HCT116 (cell line): ENCODE measurements around the gene SRSF11.

Experiments used
- JUND ChIP-seq: IDR thresholded peaks from 2 replicates; pipeline ENCODE4 v1.6.1; 2012
- POLR2A ChIP-seq: IDR thresholded peaks from 2 replicates; pipeline ENCODE4 v1.7.0; 2011; ENCODE audit warnings: borderline replicate concordance; ENCODE audit not compliant: insufficient read depth, insufficient read length; ENCODE audit errors: extremely low read depth
- RAD21 ChIP-seq: IDR thresholded peaks from 2 replicates; pipeline ENCODE4 v1.6.1; 2012; ENCODE audit warnings: low read depth, mild to moderate bottlenecking
- SIN3A ChIP-seq: IDR thresholded peaks from 2 replicates; pipeline ENCODE4 v1.6.1; 2012; ENCODE audit warnings: low read depth
- SP1 ChIP-seq: IDR thresholded peaks from 2 replicates; pipeline ENCODE4 v1.6.1; 2012; ENCODE audit warnings: low read depth
- SRF ChIP-seq: IDR thresholded peaks from 2 replicates; pipeline ENCODE4 v1.6.1; 2012; ENCODE audit warnings: low read depth
- TCF7L2 ChIP-seq: IDR thresholded peaks from 2 replicates; pipeline ENCODE4 v1.7.0; 2011; ENCODE audit warnings: borderline replicate concordance, inconsistent platforms; ENCODE audit not compliant: insufficient read depth, insufficient read length; ENCODE audit errors: extremely low read depth
- YY1 ChIP-seq: IDR thresholded peaks from 2 replicates; pipeline ENCODE4 v1.6.1; 2011; ENCODE audit warnings: low read length, low read depth, moderate library complexity, mild to moderate bottlenecking; ENCODE audit not compliant: insufficient replicate concordance; ENCODE audit errors: extremely low read depth
- TF ChIP-seq, protein P1 (sequence below), 3 experiments: fragments of 200-600 bp in 1 of 3; sonication (generic) in 1 of 3; IDR thresholded peaks in 2 of 3; conservative IDR thresholded peaks in 1 of 3; 2 replicates each; pipeline ENCODE4 v1.5.1; 2012 to 2017; ENCODE audit warnings: low read depth in 2 of 3, low read length in 2 of 3, antibody characterized with exemption in 1 of 3, borderline replicate concordance in 1 of 3, control low read depth in 1 of 3, mild to moderate bottlenecking in 1 of 3, mixed read lengths in 1 of 3, mixed run types in 1 of 3, moderate library complexity in 1 of 3; ENCODE audit not compliant: insufficient read depth in 1 of 3
- TF ChIP-seq, protein P2 (sequence below): IDR thresholded peaks from 2 replicates; pipeline ENCODE4 v1.6.1; 2012

DNA sequence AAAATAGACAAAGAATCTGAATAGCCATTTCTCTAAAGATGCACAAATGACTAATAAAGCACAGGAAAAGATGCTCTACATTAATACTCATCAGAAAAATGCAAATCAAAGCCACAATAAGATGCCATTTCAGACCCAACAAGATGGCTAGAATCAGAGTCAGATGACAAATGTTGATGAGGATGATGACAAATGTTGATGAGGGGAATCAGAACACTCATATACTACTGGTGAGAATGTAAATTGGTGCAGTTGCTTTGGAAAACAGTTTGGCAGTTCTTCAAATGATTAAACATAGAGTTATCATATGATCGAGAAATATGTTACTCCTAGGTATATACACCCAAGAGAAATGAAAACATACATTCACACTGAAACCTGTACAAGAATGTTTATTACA lies 49.7 kb upstream of the SRSF11 start:
- TF ChIP-seq, protein P1, sequence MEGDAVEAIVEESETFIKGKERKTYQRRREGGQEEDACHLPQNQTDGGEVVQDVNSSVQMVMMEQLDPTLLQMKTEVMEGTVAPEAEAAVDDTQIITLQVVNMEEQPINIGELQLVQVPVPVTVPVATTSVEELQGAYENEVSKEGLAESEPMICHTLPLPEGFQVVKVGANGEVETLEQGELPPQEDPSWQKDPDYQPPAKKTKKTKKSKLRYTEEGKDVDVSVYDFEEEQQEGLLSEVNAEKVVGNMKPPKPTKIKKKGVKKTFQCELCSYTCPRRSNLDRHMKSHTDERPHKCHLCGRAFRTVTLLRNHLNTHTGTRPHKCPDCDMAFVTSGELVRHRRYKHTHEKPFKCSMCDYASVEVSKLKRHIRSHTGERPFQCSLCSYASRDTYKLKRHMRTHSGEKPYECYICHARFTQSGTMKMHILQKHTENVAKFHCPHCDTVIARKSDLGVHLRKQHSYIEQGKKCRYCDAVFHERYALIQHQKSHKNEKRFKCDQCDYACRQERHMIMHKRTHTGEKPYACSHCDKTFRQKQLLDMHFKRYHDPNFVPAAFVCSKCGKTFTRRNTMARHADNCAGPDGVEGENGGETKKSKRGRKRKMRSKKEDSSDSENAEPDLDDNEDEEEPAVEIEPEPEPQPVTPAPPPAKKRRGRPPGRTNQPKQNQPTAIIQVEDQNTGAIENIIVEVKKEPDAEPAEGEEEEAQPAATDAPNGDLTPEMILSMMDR (IDR thresholded peaks at IDR 0.05 in 2 of 3, conservative IDR thresholded peaks at IDR 0.05 in 1 of 3; ENCODE audit: borderline replicate concordance in 1 of 3, insufficient read depth in 1 of 3, low read depth in 2 of 3, low read length in 2 of 3): no peak
- no peak for TF ChIP-seq SIN3A
- no peak for TF ChIP-seq POLR2A
- no peak for TF ChIP-seq JUND
- TF ChIP-seq YY1: no peak
- TF ChIP-seq, protein P2, sequence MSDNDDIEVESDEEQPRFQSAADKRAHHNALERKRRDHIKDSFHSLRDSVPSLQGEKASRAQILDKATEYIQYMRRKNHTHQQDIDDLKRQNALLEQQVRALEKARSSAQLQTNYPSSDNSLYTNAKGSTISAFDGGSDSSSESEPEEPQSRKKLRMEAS: no peak
- no peak for TF ChIP-seq SRF
- TF ChIP-seq RAD21: no peak
- TF ChIP-seq TCF7L2: no peak
- no peak for TF ChIP-seq SP1
